SU-DHL-6 (cell line): ENCODE results near the gene BCAR1.

ENCODE experiments used
- H2AFZ ChIP-seq: fragments of 200-600 bp; sonication (generic); 2 replicates; pipeline ENCODE4 v1.6.1; 2014; ENCODE audit warnings: low read depth, mild to moderate bottlenecking, moderate library complexity, mixed read lengths, antibody characterized with exemption, low read length; ENCODE audit not compliant: severe bottlenecking
- H3F3A ChIP-seq: fragments of 200-600 bp; shearing (Covaris generic); 2 replicates; pipeline ENCODE4 v1.6.0; 2016; ENCODE audit warnings: antibody characterized with exemption, mild to moderate bottlenecking; ENCODE audit not compliant: insufficient read depth
- H3K27ac ChIP-seq: fragments of 200-600 bp; sonication (generic); 2 replicates; pipeline ENCODE4 v1.5.1; 2016; ENCODE audit warnings: low read depth, mild to moderate bottlenecking, low read length, moderate library complexity, mixed read lengths
- H3K27me3 ChIP-seq: fragments of 200-600 bp; sonication (generic), shearing (Covaris generic); 2 replicates; pipeline ENCODE4 v1.6.0; 2014; ENCODE audit warnings: mild to moderate bottlenecking, low read length
- H3K36me3 ChIP-seq: fragments of 200-600 bp; sonication (generic); 2 replicates; pipeline ENCODE4 v1.6.1; 2014; ENCODE audit warnings: mild to moderate bottlenecking, low read length, mixed read lengths
- H3K4me2 ChIP-seq: fragments of 300-600, 200-600 bp; shearing (Covaris generic), sonication (generic); 2 replicates; pipeline ENCODE4 v1.6.0; 2014; ENCODE audit warnings: low read length, low read depth, mild to moderate bottlenecking; ENCODE audit not compliant: poor library complexity, severe bottlenecking
- H3K4me3 ChIP-seq: fragments of 200-600 bp; sonication (generic); 2 replicates; pipeline ENCODE4 v1.5.1; 2014; ENCODE audit warnings: antibody characterized with exemption, low read length, mild to moderate bottlenecking, mixed read lengths; ENCODE audit not compliant: insufficient read depth, poor library complexity, severe bottlenecking
- H3K79me2 ChIP-seq: fragments of 200-600 bp; sonication (generic); 2 replicates; pipeline ENCODE4 v1.6.1; 2014; ENCODE audit warnings: mild to moderate bottlenecking, low read length, moderate library complexity; ENCODE audit not compliant: insufficient read depth
- H3K9ac ChIP-seq: fragments of 200-600 bp; sonication (generic); 2 replicates; pipeline ENCODE4 v1.7.0; 2014; ENCODE audit warnings: mild to moderate bottlenecking, low read length
- H3K9me2 ChIP-seq: fragments of 200-600 bp; sonication (generic); replicated peaks from 2 replicates; pipeline ENCODE4 v1.6.1; 2014; ENCODE audit warnings: low read length; ENCODE audit not compliant: insufficient read depth
- H3K9me3 ChIP-seq: fragments of 200-600 bp; sonication (generic); 2 replicates; pipeline ENCODE4 v1.6.1; 2014; ENCODE audit warnings: low read length, mixed read lengths; ENCODE audit not compliant: insufficient read depth
- H4K20me1 ChIP-seq: fragments of 200-600 bp; sonication (generic); 2 replicates; pipeline ENCODE4 v1.6.1; 2014; ENCODE audit warnings: low read depth, mild to moderate bottlenecking, antibody characterized with exemption, low read length, moderate library complexity, mixed read lengths
- EZH2phosphoT487 ChIP-seq: fragments of 200-600 bp; sonication (generic), shearing (Covaris generic); conservative IDR thresholded peaks from 2 replicates; pipeline ENCODE4 v1.6.1; 2018; ENCODE audit warnings: mild to moderate bottlenecking, antibody characterized with exemption, low read length, moderate library complexity, mixed read lengths
- TF ChIP-seq, protein P1 (sequence below): fragments of 200-600 bp; sonication (generic); IDR thresholded peaks from one replicate; pipeline ENCODE4 v1.5.1; 2017; ENCODE audit warnings: antibody characterized with exemption, mild to moderate bottlenecking, low read length, moderate library complexity; ENCODE audit not compliant: insufficient read depth, poor library complexity, severe bottlenecking

BCAR1 gene

DNA sequence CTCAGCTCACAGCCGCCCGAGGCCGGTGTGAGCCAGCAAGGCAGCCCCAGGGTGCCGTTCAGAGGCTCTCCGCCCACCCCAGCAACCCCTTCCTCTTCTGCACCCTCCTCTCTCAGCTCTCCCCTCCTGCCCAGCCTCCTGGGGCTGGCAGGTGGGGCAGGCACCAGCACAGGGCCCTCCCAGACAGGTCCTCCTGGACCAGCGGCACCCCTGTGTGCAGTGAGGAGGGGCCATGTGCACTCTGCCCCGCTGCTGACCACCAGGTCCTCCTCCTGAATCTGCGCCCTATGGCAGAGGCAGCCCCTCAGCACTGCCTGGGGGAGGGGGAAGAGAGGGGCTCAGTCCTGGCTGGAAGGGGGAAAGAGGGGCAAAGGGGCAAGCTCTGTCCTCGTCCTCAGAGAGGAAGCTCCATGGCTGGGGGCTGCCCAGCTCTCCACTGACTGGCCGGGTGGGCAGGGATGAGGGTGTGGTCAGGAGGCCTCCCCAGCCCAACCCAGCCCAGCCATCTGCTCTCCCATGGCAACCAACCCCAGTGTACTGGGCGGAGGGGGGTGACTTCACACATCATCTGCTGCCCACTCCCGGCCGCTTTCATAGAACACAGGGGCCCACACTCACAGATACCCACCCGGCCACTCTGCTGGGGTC, 5.4 kb upstream of the BCAR1 start:
- Histone ChIP-seq H3K79me2 (no peaks in the 10 kb centered on the region), H3K9ac (no peak overlapping the region), H2AFZ (no peak overlapping the region), H3K9me2 (no peaks in the 10 kb centered on the region), H3F3A (no peaks in the 10 kb centered on the region), H3K4me3 (no peak overlapping the region), H4K20me1 (no peaks in the 10 kb centered on the region), H3K36me3 (no peaks in the 10 kb centered on the region), H3K9me3 (no peaks in the 10 kb centered on the region), H3K27me3 (no peaks in the 10 kb centered on the region), H3K27ac (no peak overlapping the region), H3K4me2 (no peak overlapping the region)
- TF ChIP-seq, protein P1, sequence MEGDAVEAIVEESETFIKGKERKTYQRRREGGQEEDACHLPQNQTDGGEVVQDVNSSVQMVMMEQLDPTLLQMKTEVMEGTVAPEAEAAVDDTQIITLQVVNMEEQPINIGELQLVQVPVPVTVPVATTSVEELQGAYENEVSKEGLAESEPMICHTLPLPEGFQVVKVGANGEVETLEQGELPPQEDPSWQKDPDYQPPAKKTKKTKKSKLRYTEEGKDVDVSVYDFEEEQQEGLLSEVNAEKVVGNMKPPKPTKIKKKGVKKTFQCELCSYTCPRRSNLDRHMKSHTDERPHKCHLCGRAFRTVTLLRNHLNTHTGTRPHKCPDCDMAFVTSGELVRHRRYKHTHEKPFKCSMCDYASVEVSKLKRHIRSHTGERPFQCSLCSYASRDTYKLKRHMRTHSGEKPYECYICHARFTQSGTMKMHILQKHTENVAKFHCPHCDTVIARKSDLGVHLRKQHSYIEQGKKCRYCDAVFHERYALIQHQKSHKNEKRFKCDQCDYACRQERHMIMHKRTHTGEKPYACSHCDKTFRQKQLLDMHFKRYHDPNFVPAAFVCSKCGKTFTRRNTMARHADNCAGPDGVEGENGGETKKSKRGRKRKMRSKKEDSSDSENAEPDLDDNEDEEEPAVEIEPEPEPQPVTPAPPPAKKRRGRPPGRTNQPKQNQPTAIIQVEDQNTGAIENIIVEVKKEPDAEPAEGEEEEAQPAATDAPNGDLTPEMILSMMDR: no peak
- no peak for TF ChIP-seq EZH2phosphoT487

DNA sequence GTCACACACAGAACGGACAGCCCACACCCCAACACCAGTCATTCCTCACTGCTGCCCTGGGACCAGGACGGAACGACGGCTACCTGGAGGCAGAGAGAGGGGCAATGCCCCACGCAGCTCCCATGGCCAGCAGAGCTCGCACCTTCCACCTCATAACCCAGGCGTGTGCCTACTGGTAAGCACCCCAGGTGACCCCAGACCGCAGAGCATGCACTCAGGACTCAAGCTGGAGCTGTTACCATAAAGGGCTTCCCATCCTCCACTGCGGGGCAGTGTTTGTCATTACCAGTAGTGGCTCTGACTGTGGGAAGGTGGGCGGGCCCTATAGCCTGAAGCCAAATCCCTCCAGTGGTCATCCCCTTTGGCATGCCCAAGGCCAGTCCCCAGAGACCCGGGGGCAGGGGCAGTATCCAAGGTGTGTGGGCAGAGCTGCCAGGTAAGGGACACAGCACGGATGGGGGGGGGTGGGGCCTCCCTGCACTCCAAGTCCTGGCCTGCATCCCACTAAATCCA, 4.7 kb upstream of the BCAR1 start:
- Histone ChIP-seq H3K36me3 (no peaks in the 10 kb centered on the region), H3K79me2 (no peaks in the 10 kb centered on the region), H3F3A (no peaks in the 10 kb centered on the region), H3K9ac (no peak overlapping the region), H3K9me2 (no peaks in the 10 kb centered on the region), H4K20me1 (no peaks in the 10 kb centered on the region), H3K27ac (no peak overlapping the region), H3K4me2 (no peak overlapping the region), H3K9me3 (no peaks in the 10 kb centered on the region), H2AFZ (no peak overlapping the region), H3K27me3 (no peaks in the 10 kb centered on the region), H3K4me3 (no peak overlapping the region)
- TF ChIP-seq EZH2phosphoT487: no peak

DNA sequence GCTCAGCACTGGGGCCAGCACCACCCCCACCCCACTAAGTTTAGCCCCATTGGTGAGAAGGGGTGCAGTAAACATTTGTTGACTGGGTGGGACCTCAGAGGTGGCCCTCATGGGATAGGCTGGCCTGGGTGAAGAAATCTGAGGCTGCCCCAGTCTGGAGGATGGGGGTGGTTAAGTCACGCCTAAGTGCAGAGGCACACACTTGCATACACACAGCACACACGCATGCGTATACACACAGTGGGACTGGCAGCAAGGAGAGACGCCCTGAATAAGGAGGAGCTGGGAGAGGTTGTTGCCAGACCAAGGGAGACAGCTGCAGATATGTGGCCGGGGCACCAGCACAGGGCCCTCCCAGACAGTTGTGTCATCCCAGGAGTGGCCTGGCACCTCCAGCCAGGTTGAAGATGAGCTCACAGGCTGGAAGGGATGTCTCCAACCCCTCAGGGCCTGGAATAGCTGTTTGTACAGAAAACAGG, 3.0 kb upstream of the BCAR1 start:
- Histone ChIP-seq H4K20me1 (no peaks in the 10 kb centered on the region), H3K27ac (no peak overlapping the region), H3K9ac (no peak overlapping the region), H3K4me3 (no peak overlapping the region), H3K4me2 (no peak overlapping the region), H3K79me2 (no peaks in the 10 kb centered on the region), H3K27me3 (peaks cover 3% of the 10 kb centered on the region; the same call in 1 of the 2 replicates), H3K36me3 (no peaks in the 10 kb centered on the region), H3K9me3 (no peaks in the 10 kb centered on the region), H3K9me2 (no peaks in the 10 kb centered on the region), H2AFZ (no peak overlapping the region), H3F3A (no peaks in the 10 kb centered on the region)
- TF ChIP-seq, protein P1: no peak
- TF ChIP-seq EZH2phosphoT487: no peak
